H1 (cell line): ENCODE data around the gene DLST. TPM values are rescaled to one million over a fixed set of nuclear protein-coding genes. Genes with fewer than 3 reads are reported as not detected.

Source experiments
- BACH1 ChIP-seq: IDR thresholded peaks from 2 replicates; pipeline ENCODE4 v1.6.1; 2012; ENCODE audit warnings: low read length, improper control_type of control experiment
- JUN ChIP-seq: IDR thresholded peaks from 2 replicates; pipeline ENCODE4 v1.6.1; 2011; ENCODE audit warnings: low read depth, mild to moderate bottlenecking, improper control_type of control experiment, low read length
- KDM5A ChIP-seq: fragments of 200-600 bp; IDR thresholded peaks from 2 replicates; pipeline ENCODE4 v1.7.1; 2012; ENCODE audit warnings: mild to moderate bottlenecking, low read length, inconsistent platforms, mixed read lengths
- RXRA ChIP-seq: IDR thresholded peaks from 2 replicates; pipeline ENCODE4 v1.6.1; 2011; ENCODE audit warnings: low read depth, mild to moderate bottlenecking, low read length, moderate library complexity; ENCODE audit not compliant: insufficient read depth
- polyA plus RNA-seq, 7 experiments: library from polyadenylated mRNA; depleted of rRNA in 3 of 7; stranded (reverse) in 5 of 7; unstranded in 2 of 7; fragments of >200 nt in 5 of 7; fragments of 200-250 nt in 2 of 7; gene quantifications; 1 replicate in 5 of 7; 2 replicates in 1 of 7; 4 replicates in 1 of 7; pipeline versions ENCODE4 v1.2.1 to v1.2.3, GENCODE V29; 2011 to 2013; ENCODE audit warnings: missing spikeins in 2 of 7, mixed read lengths in 2 of 7
- total RNA-seq: library from RNA; stranded (reverse); fragmentation: NEBNext Ultra II Directional; extraction: Animal tissue kit (Norgen Biotek cat#: 25700); gene quantifications from 2 replicates; pipeline ENCODE4 v1.2.1, GENCODE V29; 2021

Gene DLST
- total and polyA plus RNA-seq, 2 of the 8 experiments (the other 6 are each of a cell fraction or from before 2014, with no cell fraction given), result 96.5 to 117 TPM

- TF ChIP-seq BACH1, result no peak
- no peak for TF ChIP-seq KDM5A
- no peak for TF ChIP-seq JUN
- TF ChIP-seq RXRA, result no peak
- TF ChIP-seq, all 59 proteins: peak for 0
Observed at GRCh38 chr14:74855021-74855420, 26.7 kb upstream of the DLST start (continued).
